ENCODE results near the gene MTA3.

The MTA3 gene

DNA sequence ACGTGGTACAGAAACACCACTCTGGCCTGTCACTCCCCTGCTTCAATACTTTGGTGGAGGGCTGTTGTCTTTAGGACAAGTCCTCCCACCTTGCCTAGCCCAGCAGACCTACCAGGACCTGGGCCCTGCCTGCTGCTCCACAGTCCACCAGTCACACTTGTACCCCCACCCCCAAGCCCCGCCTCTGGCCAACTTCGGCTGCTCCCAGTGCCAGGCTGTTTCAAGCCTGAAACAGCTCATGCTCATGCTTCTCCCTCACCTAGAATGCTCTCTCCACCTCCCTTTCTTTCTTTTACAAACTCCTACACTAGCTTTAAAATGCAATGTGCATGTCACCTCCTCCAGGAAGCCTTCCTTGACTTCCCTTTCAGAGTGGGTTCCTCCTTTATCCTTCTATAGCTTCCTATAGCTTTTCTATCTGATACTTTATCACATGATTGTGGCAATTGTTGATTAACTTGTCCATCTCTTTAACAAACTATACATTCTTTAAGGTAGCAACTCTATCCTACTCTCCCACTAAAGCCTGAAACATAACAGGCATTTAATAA lies 200.3 kb downstream of the MTA3 start:
- in situ Hi-C loops (cut with HindIII; ENCODE audit: low pct_unique_long_range_greater_than_20kb, low sequenced_read_pairs), result no loop called here
- no peak for DNase-seq (ENCODE audit: low read depth in 1 of 2, low spot score in 1 of 2)
- no peak for TF ChIP-seq JUND (IDR thresholded peaks at IDR 0.05; ENCODE audit: low read depth)

GRCh38 chr2:42769583-42770287 lies 201.3 kb downstream of the MTA3 start:
- DNase-seq (ENCODE audit: low read depth in 1 of 2, low spot score in 1 of 2), result no peak
- in situ Hi-C loops (cut with HindIII; ENCODE audit: low pct_unique_long_range_greater_than_20kb, low sequenced_read_pairs), result no loop called here
- no peak for TF ChIP-seq JUND (IDR thresholded peaks at IDR 0.05; ENCODE audit: low read depth)

- no peak for TF ChIP-seq JUND (IDR thresholded peaks at IDR 0.05; ENCODE audit: low read depth)
- in situ Hi-C loops (cut with HindIII; ENCODE audit: low pct_unique_long_range_greater_than_20kb, low sequenced_read_pairs), result no loop called here
- peak; percentile 49 to 73 for DNase-seq (ENCODE audit: low read depth in 1 of 2, low spot score in 1 of 2)
Measured at GRCh38 chr2:42770288-42771131, 202.1 kb downstream of the MTA3 start.

DNA sequence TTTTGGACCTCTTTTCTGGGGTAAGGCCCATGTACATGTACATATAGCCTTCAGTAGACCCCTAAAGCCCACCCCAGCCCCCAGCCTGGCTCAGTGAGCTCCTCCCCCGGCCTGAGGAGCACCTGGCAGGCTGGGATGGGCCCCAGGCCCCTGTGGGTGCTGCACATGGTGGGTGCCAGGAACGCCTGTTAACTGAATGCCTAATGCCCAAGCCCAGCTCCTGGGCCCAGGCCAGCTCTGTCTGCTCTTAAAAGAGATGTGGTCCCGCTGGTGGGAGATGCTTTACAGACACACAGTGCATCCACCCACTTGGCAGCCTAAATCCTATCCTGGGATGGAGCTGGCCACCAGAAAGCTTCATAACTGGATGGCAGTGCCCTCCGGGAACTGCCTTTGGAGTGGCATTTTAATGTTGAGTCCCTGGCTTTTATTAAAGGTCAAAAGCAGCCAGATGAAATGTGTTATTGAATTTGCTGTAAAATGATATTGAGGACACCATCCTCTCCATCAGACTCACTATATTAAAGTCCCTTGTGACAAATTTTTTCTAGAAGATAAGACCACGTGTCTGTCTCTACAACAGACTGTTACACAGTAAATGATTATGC lies 203.2 kb downstream of the MTA3 start:
- TF ChIP-seq JUND (IDR thresholded peaks at IDR 0.05; ENCODE audit: low read depth), result no peak
- DNase-seq (ENCODE audit: low read depth in 1 of 2, low spot score in 1 of 2), result no peak
- in situ Hi-C loops (cut with HindIII; ENCODE audit: low pct_unique_long_range_greater_than_20kb, low sequenced_read_pairs), result no loop called here

GRCh38 chr2:42775186-42775585 lies 206.8 kb downstream of the MTA3 start:
- no peak for DNase-seq (ENCODE audit: low read depth in 1 of 2, low spot score in 1 of 2)
- TF ChIP-seq JUND (IDR thresholded peaks at IDR 0.05; ENCODE audit: low read depth), result no peak
- in situ Hi-C loops (cut with HindIII; ENCODE audit: low pct_unique_long_range_greater_than_20kb, low sequenced_read_pairs), result no loop called here

DNA sequence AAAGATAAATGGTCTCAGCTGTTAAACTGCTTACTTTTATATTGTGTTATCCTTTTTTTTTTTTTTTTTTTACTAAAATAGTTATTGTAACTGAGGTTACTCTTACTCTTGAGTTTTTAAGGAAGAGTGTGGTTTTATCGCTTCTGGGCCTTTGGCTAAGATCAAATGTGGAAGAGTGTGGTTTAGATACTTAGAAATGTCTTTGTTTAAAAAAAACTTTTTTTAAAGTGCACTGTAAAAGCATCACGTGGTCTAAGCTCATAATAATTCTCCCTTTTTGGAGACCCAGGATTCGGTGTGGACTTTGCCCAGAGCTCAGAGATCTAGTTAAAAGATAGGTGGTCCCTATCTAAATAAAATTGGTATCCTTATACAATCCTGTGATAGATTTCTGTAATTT lies 207.4 kb downstream of the MTA3 start:
- no peak for DNase-seq (ENCODE audit: low read depth in 1 of 2, low spot score in 1 of 2)
- no peak for TF ChIP-seq JUND (IDR thresholded peaks at IDR 0.05; ENCODE audit: low read depth)
- in situ Hi-C loops (cut with HindIII; ENCODE audit: low pct_unique_long_range_greater_than_20kb, low sequenced_read_pairs), result no loop called here

- in situ Hi-C loops (cut with HindIII; ENCODE audit: low pct_unique_long_range_greater_than_20kb, low sequenced_read_pairs), result no loop called here
- no peak for DNase-seq (ENCODE audit: low read depth in 1 of 2, low spot score in 1 of 2)
- TF ChIP-seq JUND (IDR thresholded peaks at IDR 0.05; ENCODE audit: low read depth), result no peak
Measured at GRCh38 chr2:42777883-42778805, 209.7 kb downstream of the MTA3 start.

DNA sequence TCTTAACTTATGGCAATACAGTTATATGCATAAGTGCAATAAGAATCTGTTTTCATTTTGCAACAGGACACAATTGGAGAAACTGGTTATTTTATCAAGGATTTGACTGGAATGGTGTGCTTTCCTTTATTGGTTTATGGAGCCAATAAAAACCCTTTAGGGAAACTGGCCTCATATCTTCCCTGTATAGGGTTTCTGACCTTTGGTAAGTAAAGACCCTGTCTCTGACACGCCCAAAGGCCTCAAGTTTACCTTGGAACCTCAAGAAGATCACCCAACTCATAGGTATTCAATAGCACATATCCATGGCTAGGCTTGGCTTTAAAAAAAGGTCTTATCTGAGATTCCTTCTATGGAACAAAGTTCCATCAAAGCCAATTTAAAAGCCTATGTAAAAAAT lies 212.7 kb downstream of the MTA3 start:
- no peak for TF ChIP-seq JUND (IDR thresholded peaks at IDR 0.05; ENCODE audit: low read depth)
- in situ Hi-C loops (cut with HindIII; ENCODE audit: low pct_unique_long_range_greater_than_20kb, low sequenced_read_pairs), result no loop called here
- no peak for DNase-seq (ENCODE audit: low read depth in 1 of 2, low spot score in 1 of 2)

GRCh38 chr2:42783511-42783910 lies 215.1 kb downstream of the MTA3 start:
- no peak for TF ChIP-seq JUND (IDR thresholded peaks at IDR 0.05; ENCODE audit: low read depth)

GRCh38 chr2:42784204-42784880 lies 215.9 kb downstream of the MTA3 start:
- peak in 1 of 2 experiments; percentile 25 for DNase-seq (ENCODE audit: low read depth in 1 of 2, low spot score in 1 of 2)
- in situ Hi-C loops (cut with HindIII; ENCODE audit: low pct_unique_long_range_greater_than_20kb, low sequenced_read_pairs), result no loop called here
- no peak for TF ChIP-seq JUND (IDR thresholded peaks at IDR 0.05; ENCODE audit: low read depth)

More at GRCh38 chr2:42783511-42783910, 215.1 kb downstream of the MTA3 start:
- in situ Hi-C loops (cut with HindIII; ENCODE audit: low pct_unique_long_range_greater_than_20kb, low sequenced_read_pairs), result no loop called here
- no peak for DNase-seq (ENCODE audit: low read depth in 1 of 2, low spot score in 1 of 2)

DNA sequence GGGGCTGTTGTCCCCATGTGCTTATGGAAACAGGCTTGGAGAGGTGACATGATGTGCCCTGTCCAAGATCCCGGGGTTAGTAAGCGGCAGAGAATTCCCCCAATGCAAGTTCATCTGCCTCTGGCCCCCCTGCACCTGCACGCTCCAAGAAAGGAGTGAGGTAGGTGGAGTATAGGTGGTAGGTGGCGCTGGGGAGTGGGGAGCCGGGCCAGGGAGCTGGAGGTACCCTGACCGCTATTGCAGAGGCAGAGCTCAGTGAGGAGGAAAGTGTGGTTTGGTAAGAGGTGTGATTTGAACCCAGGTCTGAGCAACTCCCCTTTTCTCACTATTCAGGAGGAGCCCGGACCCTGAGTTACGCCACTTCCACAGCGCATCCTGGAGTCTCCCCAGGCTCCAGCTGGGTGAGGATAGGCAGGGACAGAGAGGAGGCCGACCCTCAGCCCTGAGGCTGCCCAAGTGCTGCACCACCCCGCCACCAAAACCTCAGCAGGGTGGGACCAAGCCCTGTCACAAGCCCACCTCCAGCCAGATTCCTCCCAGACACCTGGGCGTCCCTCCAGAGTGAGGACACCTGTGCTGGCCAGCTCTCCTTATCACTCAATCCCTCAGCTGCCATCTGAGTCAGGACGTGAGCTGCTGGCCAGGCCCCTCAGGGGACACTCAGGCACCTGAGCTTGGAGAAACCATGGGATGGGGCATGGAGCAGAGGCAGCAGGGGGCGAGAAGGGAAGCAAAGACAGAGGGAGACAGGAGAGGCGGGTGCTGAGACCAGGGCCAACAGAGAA lies 218.3 kb downstream of the MTA3 start:
- peak in 1 of 2 experiments; percentile 22 for DNase-seq (ENCODE audit: low read depth in 1 of 2, low spot score in 1 of 2)
- in situ Hi-C loops (cut with HindIII; ENCODE audit: low pct_unique_long_range_greater_than_20kb, low sequenced_read_pairs), result no loop called here
- TF ChIP-seq JUND (IDR thresholded peaks at IDR 0.05; ENCODE audit: low read depth), result no peak

Measured in T47D (cell line).